Body of pancreas (tissue), 4 donors: ENCODE measurements around the gene SIGLEC8.

ENCODE experiments used
- POLR2A ChIP-seq, 3 donors: fragments of 450-650 bp; IDR thresholded peaks; one replicate each; pipeline ENCODE4 v1.6.1; 2016; ENCODE audit warnings: antibody characterized with exemption in 3 of 3, mild to moderate bottlenecking in 2 of 3
- TF ChIP-seq, protein P1 (sequence below), 7 experiments: fragments of 450-650 bp in 4 of 7; fragments of 200-600 bp in 3 of 7; sonication (generic) in 3 of 7; IDR thresholded peaks; one replicate each; pipeline ENCODE4 v1.5.1; 2016 to 2019; ENCODE audit warnings: antibody characterized with exemption in 7 of 7

- no peak for TF ChIP-seq POLR2A (IDR thresholded peaks at IDR 0.05)
- TF ChIP-seq, protein P1, sequence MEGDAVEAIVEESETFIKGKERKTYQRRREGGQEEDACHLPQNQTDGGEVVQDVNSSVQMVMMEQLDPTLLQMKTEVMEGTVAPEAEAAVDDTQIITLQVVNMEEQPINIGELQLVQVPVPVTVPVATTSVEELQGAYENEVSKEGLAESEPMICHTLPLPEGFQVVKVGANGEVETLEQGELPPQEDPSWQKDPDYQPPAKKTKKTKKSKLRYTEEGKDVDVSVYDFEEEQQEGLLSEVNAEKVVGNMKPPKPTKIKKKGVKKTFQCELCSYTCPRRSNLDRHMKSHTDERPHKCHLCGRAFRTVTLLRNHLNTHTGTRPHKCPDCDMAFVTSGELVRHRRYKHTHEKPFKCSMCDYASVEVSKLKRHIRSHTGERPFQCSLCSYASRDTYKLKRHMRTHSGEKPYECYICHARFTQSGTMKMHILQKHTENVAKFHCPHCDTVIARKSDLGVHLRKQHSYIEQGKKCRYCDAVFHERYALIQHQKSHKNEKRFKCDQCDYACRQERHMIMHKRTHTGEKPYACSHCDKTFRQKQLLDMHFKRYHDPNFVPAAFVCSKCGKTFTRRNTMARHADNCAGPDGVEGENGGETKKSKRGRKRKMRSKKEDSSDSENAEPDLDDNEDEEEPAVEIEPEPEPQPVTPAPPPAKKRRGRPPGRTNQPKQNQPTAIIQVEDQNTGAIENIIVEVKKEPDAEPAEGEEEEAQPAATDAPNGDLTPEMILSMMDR (IDR thresholded peaks at IDR 0.05) = no peak
These were observed 9.8 kb upstream of the SIGLEC8 start for GRCh38 chr19:51467864-51468544.
